ENCODE measurements around the gene DDX20. TPM values are rescaled to one million over a fixed set of nuclear protein-coding genes. Genes with fewer than 3 reads are reported as not detected.
A peak's percentile ranks its signal among the peaks of the same experiment; 100 is the strongest.

DDX20 gene
- total and polyA plus RNA-seq, 7 donors = 6.2 to 11.6 (median 8.1) TPM

DNA sequence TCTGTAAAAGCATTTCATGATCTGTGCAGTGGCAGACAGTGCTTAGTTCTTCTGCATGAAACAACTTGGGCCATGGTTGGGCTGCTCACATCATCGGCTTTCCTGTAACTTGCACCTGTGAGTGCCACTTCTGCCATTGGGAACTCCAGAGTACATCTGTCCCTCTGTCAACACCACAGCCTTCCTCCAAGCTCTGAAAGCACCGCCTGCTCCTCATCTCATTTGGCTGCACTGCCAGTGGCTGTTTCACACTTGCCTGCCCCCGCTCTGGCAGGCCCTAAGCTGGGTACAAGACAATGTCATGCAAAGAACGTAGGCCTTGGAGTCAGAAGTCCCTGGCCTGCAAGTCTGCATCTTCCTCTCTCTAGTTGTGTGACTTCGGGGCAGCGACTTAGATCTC is 46.4 kb downstream of the DDX20 start:
- peak in 1 of 2 donors; percentile 30 for DNase-seq
- WGBS, 3 donors = 58 to 64% (median 62%) methylated on average over 6 of the region's 6 CpGs
- Histone ChIP-seq H3K4me1 (peaks cover 7% of the 10 kb centered on the region), H3K36me3 (ENCODE audit: insufficient read depth in 1 of 2, low read depth in 1 of 2) (no peaks in the 10 kb centered on the region), H3K27ac (no peak overlapping the region), H3K9me3 (no peaks in the 10 kb centered on the region), H3K4me3 (no peak overlapping the region), H3K27me3 (ENCODE audit: insufficient read depth in 3 of 3, low read length in 2 of 3) (no peaks in the 10 kb centered on the region)
- TF ChIP-seq, protein P1, sequence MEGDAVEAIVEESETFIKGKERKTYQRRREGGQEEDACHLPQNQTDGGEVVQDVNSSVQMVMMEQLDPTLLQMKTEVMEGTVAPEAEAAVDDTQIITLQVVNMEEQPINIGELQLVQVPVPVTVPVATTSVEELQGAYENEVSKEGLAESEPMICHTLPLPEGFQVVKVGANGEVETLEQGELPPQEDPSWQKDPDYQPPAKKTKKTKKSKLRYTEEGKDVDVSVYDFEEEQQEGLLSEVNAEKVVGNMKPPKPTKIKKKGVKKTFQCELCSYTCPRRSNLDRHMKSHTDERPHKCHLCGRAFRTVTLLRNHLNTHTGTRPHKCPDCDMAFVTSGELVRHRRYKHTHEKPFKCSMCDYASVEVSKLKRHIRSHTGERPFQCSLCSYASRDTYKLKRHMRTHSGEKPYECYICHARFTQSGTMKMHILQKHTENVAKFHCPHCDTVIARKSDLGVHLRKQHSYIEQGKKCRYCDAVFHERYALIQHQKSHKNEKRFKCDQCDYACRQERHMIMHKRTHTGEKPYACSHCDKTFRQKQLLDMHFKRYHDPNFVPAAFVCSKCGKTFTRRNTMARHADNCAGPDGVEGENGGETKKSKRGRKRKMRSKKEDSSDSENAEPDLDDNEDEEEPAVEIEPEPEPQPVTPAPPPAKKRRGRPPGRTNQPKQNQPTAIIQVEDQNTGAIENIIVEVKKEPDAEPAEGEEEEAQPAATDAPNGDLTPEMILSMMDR (IDR thresholded peaks at IDR 0.05) = no peak
- peak; percentile 67 to 83 (median 70) for ATAC-seq
- intact Hi-C loops (cut with DNase I) = loop anchor here in 1 of 2 donors (5.0 kb wide), 1 partner anchor 190 kb away; no protein-coding TSS in a partner anchor

- TF ChIP-seq, protein P1 (IDR thresholded peaks at IDR 0.05) = no peak
- intact Hi-C loops (cut with DNase I) = loop anchor here in 1 of 2 donors (5.0 kb wide), 1 partner anchor 189 kb away; no protein-coding TSS in a partner anchor
- Histone ChIP-seq H3K36me3 (ENCODE audit: insufficient read depth in 1 of 2, low read depth in 1 of 2) (no peaks in the 10 kb centered on the region), H3K9me3 (no peaks in the 10 kb centered on the region), H3K4me3 (no peak overlapping the region), H3K27me3 (ENCODE audit: insufficient read depth in 3 of 3, low read length in 2 of 3) (no peaks in the 10 kb centered on the region), H3K4me1 (peaks cover 7% of the 10 kb centered on the region), H3K27ac (no peak overlapping the region)
- DNase-seq (no peak), ATAC-seq (no peak)
- whole genome bisulfite sequencing, 3 donors = 87 to 97% (median 93%) methylated on average over 5 of the region's 5 CpGs
These were observed 47.3 kb downstream of the DDX20 start for GRCh38 chr1:111802984-111803383.

DNA sequence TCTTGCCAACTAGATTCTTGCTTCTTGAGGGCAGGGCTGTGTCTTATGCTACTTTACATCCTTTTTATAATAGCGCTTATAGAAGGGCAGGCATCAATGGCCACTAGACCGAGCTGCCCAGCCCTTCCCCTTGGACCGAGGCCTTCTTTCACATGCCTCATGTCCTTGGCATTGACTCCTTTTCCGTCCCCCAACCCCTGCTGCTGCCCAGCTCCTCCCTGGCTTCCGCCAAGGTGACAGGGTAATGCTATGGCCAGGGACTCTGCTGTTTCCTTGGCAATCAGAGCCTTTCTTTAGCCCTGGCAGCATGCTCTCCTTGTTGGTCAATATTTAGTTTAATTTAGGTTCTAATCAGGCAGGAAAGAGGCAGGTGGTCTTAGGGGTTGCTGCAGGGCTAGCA is 48.2 kb downstream of the DDX20 start:
- no peaks in the 10 kb centered on the region for H3K36me3 ChIP-seq (ENCODE audit: insufficient read depth in 1 of 2, low read depth in 1 of 2)
- H3K27me3 ChIP-seq (ENCODE audit: insufficient read depth in 3 of 3, low read length in 2 of 3) = no peaks in the 10 kb centered on the region
- no peak for ATAC-seq
- 79 to 81% (median 80%) methylated on average over 5 of the region's 5 CpGs for WGBS, 3 donors
- H3K9me3 ChIP-seq = no peaks in the 10 kb centered on the region
- TF ChIP-seq, protein P1 (IDR thresholded peaks at IDR 0.05) = no peak
- no peak overlapping the region for H3K4me3 ChIP-seq
- H3K27ac ChIP-seq = no peak overlapping the region
- intact Hi-C loops (cut with DNase I) = loop anchor here in 1 of 2 donors (5.0 kb wide), 1 partner anchor 188 kb away; no protein-coding TSS in a partner anchor
- no peak for DNase-seq
- H3K4me1 ChIP-seq = peaks cover 7% of the 10 kb centered on the region

GRCh38 chr1:111804776-111805175 is 49.1 kb downstream of the DDX20 start:
- ATAC-seq = no peak
- no peak overlapping the region for H3K27ac ChIP-seq
- TF ChIP-seq, protein P1 (IDR thresholded peaks at IDR 0.05) = no peak
- H3K27me3 ChIP-seq (ENCODE audit: insufficient read depth in 3 of 3, low read length in 2 of 3) = no peaks in the 10 kb centered on the region
- no peak for DNase-seq
- H3K4me1 ChIP-seq = peaks cover 7% of the 10 kb centered on the region
- no peak overlapping the region for H3K4me3 ChIP-seq
- 79 to 86% (median 84%) methylated on average over 11 of the region's 11 CpGs for WGBS, 3 donors
- intact Hi-C loops (cut with DNase I) = loop anchor here in 1 of 2 donors (5.0 kb wide), 1 partner anchor 188 kb away; no protein-coding TSS in a partner anchor
- H3K9me3 ChIP-seq = no peaks in the 10 kb centered on the region
- no peaks in the 10 kb centered on the region for H3K36me3 ChIP-seq (ENCODE audit: insufficient read depth in 1 of 2, low read depth in 1 of 2)

DNA sequence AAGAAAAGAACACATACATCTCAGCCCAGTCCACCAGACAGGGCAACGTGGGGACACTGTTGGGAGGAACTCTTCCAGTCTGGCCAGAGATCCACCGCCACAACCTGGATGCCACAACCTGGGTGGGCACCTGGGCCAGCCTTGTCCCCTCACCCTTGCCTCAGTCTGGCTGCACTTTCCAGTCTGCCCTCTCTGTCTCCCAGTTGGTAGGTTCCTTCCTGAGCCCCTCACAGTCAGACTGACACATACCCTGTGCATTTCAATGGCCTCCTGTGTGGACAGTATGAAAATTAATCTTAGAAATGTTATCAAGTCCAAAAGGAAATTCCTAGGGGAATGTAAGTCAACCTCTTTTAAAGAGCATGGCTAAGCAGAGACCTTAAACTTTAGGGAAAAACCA is 49.5 kb downstream of the DDX20 start:
- intact Hi-C loops (cut with DNase I) = no loop called here
- H3K9me3 ChIP-seq = no peaks in the 10 kb centered on the region
- ATAC-seq (no peak), DNase-seq (no peak)
- H3K27ac ChIP-seq = no peak overlapping the region
- TF ChIP-seq, protein P1 (IDR thresholded peaks at IDR 0.05) = no peak
- no peaks in the 10 kb centered on the region for H3K36me3 ChIP-seq (ENCODE audit: insufficient read depth in 1 of 2, low read depth in 1 of 2)
- H3K4me1 ChIP-seq = peaks cover 7% of the 10 kb centered on the region
- no peaks in the 10 kb centered on the region for H3K27me3 ChIP-seq (ENCODE audit: insufficient read depth in 3 of 3, low read length in 2 of 3)
- H3K4me3 ChIP-seq = no peak overlapping the region
- 83 to 87% (median 86%) methylated on average over 2 of the region's 2 CpGs for WGBS, 3 donors
